SU-DHL-6 (cell line): Measurements from ENCODE around the gene ELL2.

ENCODE experiments used
- CTCF ChIP-seq: fragments of 200-600 bp; sonication (generic); IDR thresholded peaks from one replicate; pipeline ENCODE4 v1.5.1; 2017; ENCODE audit warnings: antibody characterized with exemption, mild to moderate bottlenecking, low read length, moderate library complexity; ENCODE audit not compliant: insufficient read depth, poor library complexity, severe bottlenecking
- EZH2phosphoT487 ChIP-seq: fragments of 200-600 bp; sonication (generic), shearing (Covaris generic); conservative IDR thresholded peaks from 2 replicates; pipeline ENCODE4 v1.6.1; 2018; ENCODE audit warnings: mild to moderate bottlenecking, antibody characterized with exemption, low read length, moderate library complexity, mixed read lengths

- TF ChIP-seq CTCF (no peak), EZH2phosphoT487 (no peak)
Measured at GRCh38 chr5:95942968-95943367, 18.7 kb downstream of the ELL2 start.
